Middle frontal gyrus (tissue), 1 donor: ENCODE measurements around the gene AP2A1.

Experiments
- DNase-seq: peaks from one replicate; pipeline ENCODE4 v3.0.0-alpha.2; 2015; ENCODE audit warnings: low spot score; ENCODE audit errors: extremely low spot score

AP2A1 gene

GRCh38 chr19:49854378-49855263, 87.8 kb downstream of the AP2A1 start:
- no peak for DNase-seq

DNA sequence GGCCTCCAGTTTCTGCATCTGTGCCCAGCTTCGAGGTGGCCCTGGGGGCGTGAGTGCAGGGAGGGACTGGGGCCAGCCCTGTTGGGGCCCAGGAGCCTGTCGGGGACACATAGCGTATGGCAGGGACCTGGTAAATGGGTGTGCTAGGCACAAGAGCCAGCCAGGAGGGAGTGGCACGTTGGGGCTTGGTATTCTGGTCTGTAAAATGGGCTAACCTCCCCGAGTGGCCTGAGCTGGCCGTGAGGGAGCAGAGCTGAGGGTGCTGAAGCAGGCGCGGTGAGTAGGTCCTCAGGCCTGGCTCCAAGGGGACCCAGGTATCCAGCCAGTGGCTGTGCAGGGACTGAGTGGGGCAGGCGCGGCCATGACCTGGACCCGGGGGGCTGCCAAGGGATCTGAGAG, 88.5 kb downstream of the AP2A1 start:
- no peak for DNase-seq

- DNase-seq: no peak
Measured at GRCh38 chr19:49855676-49856573, 89.1 kb downstream of the AP2A1 start.

DNA sequence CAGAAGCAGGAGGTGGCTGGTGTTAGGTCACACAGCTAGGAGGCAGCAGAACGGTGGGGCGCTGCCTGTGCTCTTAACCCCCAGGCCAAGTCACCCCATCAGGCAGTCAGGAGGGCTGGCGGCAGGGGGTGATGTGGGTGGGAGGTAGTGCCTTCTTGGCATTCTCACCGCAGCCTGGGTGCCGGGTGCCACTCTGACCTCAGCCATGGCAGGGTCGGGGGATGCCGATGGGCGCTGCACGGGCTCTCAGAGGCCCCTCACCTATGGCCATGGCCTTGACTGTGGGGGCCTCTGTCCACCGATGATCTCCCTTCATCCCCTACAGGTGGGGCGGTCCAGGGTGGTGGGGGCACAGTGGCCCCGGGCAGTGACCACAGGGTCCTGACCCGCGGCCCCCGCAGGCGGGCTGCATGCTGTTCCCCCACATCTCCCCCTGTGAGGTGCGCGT, 89.8 kb downstream of the AP2A1 start:
- DNase-seq: no peak
